DOHH2 (cell line): ENCODE results near the gene TRMT2A.

ENCODE experiments used
- H3F3A ChIP-seq: fragments of 200-600 bp; sonication (generic), shearing (Covaris generic); 2 replicates; pipeline ENCODE4 v1.6.0; 2016; ENCODE audit warnings: antibody characterized with exemption, mild to moderate bottlenecking; ENCODE audit not compliant: control insufficient read depth, insufficient read depth
- H3K27ac ChIP-seq: fragments of 200-600 bp; sonication (generic); 2 replicates; pipeline ENCODE4 v1.5.1; 2014; ENCODE audit warnings: low read depth, mild to moderate bottlenecking, low read length, moderate library complexity
- H3K27me3 ChIP-seq: fragments of 200-600 bp; sonication (generic); 2 replicates; pipeline ENCODE4 v1.6.1; 2014; ENCODE audit warnings: mild to moderate bottlenecking, low read length, mixed read lengths; ENCODE audit not compliant: control insufficient read depth
- H3K36me3 ChIP-seq: fragments of 200-600 bp; sonication (generic); 2 replicates; pipeline ENCODE4 v1.6.1; 2014; ENCODE audit warnings: mild to moderate bottlenecking, low read length, moderate library complexity, mixed read lengths; ENCODE audit not compliant: control insufficient read depth
- H3K4me1 ChIP-seq: fragments of 200-600 bp; sonication (generic); 2 replicates; pipeline ENCODE4 v1.6.1; 2014; ENCODE audit warnings: mild to moderate bottlenecking, low read length, mixed read lengths; ENCODE audit not compliant: control insufficient read depth
- H3K4me2 ChIP-seq: fragments of 200-600 bp; sonication (generic); 2 replicates; pipeline ENCODE4 v1.6.0; 2014; ENCODE audit warnings: mild to moderate bottlenecking, low read length, moderate library complexity
- H3K4me3 ChIP-seq: fragments of 200-600 bp; sonication (generic); 2 replicates; pipeline ENCODE4 v1.5.1; 2014; ENCODE audit warnings: mild to moderate bottlenecking, low read length, mixed read lengths
- H3K79me2 ChIP-seq: fragments of 200-600 bp; sonication (generic); 2 replicates; pipeline ENCODE4 v1.6.1; 2014; ENCODE audit warnings: mild to moderate bottlenecking, low read length, mixed read lengths; ENCODE audit not compliant: control insufficient read depth
- H3K9me2 ChIP-seq: fragments of 200-600 bp; sonication (generic); replicated peaks from 2 replicates; pipeline ENCODE4 v1.6.1; 2014; ENCODE audit warnings: mild to moderate bottlenecking, low read length, mixed read lengths; ENCODE audit not compliant: control insufficient read depth
- H3K9me3 ChIP-seq: fragments of 200-600 bp; sonication (generic); 2 replicates; pipeline ENCODE4 v1.6.1; 2014; ENCODE audit warnings: antibody characterized with exemption, low read length, mixed read lengths; ENCODE audit not compliant: control insufficient read depth, insufficient read depth
- H4K20me1 ChIP-seq: fragments of 200-600 bp; sonication (generic); 2 replicates; pipeline ENCODE4 v1.6.0; 2014; ENCODE audit warnings: low read depth, mild to moderate bottlenecking, antibody characterized with exemption, low read length, moderate library complexity; ENCODE audit not compliant: control insufficient read depth, insufficient read depth
- EZH2phosphoT487 ChIP-seq: fragments of 200-600 bp; sonication (generic); IDR thresholded peaks from 2 replicates; pipeline ENCODE4 v1.6.1; 2017; ENCODE audit warnings: borderline replicate concordance, mild to moderate bottlenecking, antibody characterized with exemption, low read length, moderate library complexity, mixed read lengths
- TF ChIP-seq, protein P1 (sequence below): fragments of 200-600 bp; sonication (generic); IDR thresholded peaks from one replicate; pipeline ENCODE4 v1.5.1; 2014; ENCODE audit warnings: antibody characterized with exemption, mild to moderate bottlenecking, low read depth, low read length; ENCODE audit not compliant: poor library complexity, severe bottlenecking

TRMT2A gene

DNA sequence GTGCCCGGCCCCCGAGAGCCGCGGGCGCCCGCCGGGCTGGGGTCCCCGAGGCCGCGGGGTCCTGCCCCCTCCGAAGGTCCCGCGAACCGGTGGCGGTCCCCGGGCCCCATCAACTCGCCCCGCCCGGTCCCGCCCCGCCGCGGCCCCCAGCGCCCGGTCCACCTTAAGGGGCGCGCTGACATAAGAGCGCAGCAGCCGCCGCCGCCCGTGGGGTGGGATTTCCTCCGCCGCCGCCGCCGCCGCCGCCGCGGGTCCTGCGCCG, 14.5 kb upstream of the TRMT2A start, which contains the start of gene ZDHHC8:
Gene ZDHHC8, plus strand, starts transcription at position 208 of the 262 bp plus-strand sequence. CDS start 144 bp downstream, outside the sequence.
- no peaks in the 10 kb centered on the region for H3K9me2 ChIP-seq
- TF ChIP-seq, protein P1, sequence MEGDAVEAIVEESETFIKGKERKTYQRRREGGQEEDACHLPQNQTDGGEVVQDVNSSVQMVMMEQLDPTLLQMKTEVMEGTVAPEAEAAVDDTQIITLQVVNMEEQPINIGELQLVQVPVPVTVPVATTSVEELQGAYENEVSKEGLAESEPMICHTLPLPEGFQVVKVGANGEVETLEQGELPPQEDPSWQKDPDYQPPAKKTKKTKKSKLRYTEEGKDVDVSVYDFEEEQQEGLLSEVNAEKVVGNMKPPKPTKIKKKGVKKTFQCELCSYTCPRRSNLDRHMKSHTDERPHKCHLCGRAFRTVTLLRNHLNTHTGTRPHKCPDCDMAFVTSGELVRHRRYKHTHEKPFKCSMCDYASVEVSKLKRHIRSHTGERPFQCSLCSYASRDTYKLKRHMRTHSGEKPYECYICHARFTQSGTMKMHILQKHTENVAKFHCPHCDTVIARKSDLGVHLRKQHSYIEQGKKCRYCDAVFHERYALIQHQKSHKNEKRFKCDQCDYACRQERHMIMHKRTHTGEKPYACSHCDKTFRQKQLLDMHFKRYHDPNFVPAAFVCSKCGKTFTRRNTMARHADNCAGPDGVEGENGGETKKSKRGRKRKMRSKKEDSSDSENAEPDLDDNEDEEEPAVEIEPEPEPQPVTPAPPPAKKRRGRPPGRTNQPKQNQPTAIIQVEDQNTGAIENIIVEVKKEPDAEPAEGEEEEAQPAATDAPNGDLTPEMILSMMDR: no peak
- no peak for TF ChIP-seq EZH2phosphoT487
- H3K4me2 ChIP-seq: peak within 1 kb of the TSS; percentile 66
- H3K36me3 ChIP-seq: peaks cover 24% of the 10 kb centered on the region
- peaks cover 23% of the 10 kb centered on the region for H3F3A ChIP-seq
- H3K4me1 ChIP-seq: peaks cover 9% of the 10 kb centered on the region; the same call in 1 of the 2 replicates
- no peak within 1 kb of the TSS for H3K27ac ChIP-seq
- peaks cover 3% of the 10 kb centered on the region; the same call in 1 of the 2 replicates for H4K20me1 ChIP-seq
- H3K79me2 ChIP-seq: no peaks in the 10 kb centered on the region
- peaks cover 24% of the 10 kb centered on the region for H3K27me3 ChIP-seq
- H3K4me3 ChIP-seq: peak within 1 kb of the TSS; percentile 67
- H3K9me3 ChIP-seq: no peaks in the 10 kb centered on the region

- H3K27me3 ChIP-seq: peaks cover 24% of the 10 kb centered on the region
- no peaks in the 10 kb centered on the region for H3K79me2 ChIP-seq
- no peaks in the 10 kb centered on the region for H3K9me2 ChIP-seq
- peak overlapping the region; percentile 66 for H3K4me2 ChIP-seq
- H3K4me1 ChIP-seq: peaks cover 9% of the 10 kb centered on the region; the same call in 1 of the 2 replicates
- no peak overlapping the region for H3K27ac ChIP-seq
- peaks cover 30% of the 10 kb centered on the region for H3K36me3 ChIP-seq
- H3K9me3 ChIP-seq: no peaks in the 10 kb centered on the region
- H4K20me1 ChIP-seq: peaks cover 3% of the 10 kb centered on the region; the same call in 1 of the 2 replicates
- peaks cover 25% of the 10 kb centered on the region for H3F3A ChIP-seq
- TF ChIP-seq EZH2phosphoT487: peak; percentile 95
- TF ChIP-seq, protein P1: no peak
- H3K4me3 ChIP-seq: peak overlapping the region; percentile 67
Observed at GRCh38 chr22:20130731-20131596, 13.9 kb upstream of the TRMT2A start.

DNA sequence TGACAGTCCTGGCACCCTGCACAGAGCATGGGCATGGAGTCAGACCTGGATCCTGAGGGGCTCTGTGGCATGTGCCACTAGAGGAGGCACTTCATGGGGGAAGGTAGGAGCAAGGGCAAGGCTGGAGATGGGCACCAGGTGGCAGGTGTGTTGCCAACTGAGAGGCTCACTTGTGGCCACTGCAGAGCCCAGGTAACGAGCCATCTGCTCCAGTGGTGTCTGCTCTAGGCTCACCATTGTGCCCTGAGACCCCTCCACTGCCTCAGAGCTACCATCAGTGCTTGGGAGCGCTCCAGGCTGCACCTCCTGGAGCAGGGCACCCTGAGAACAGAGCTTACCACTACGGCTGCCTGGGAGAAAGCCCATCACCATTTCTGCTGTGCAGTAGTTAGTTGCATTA, 13.3 kb upstream of the TRMT2A start:
- H3K4me2 ChIP-seq: peak overlapping the region; percentile 66
- H3K27me3 ChIP-seq: peaks cover 24% of the 10 kb centered on the region
- peaks cover 36% of the 10 kb centered on the region for H3K36me3 ChIP-seq
- H3K4me3 ChIP-seq: no peak overlapping the region; the same call in 1 of the 2 replicates
- H3K79me2 ChIP-seq: no peaks in the 10 kb centered on the region
- H3F3A ChIP-seq: peaks cover 27% of the 10 kb centered on the region
- peaks cover 9% of the 10 kb centered on the region; the same call in 1 of the 2 replicates for H3K4me1 ChIP-seq
- no peak overlapping the region for H3K27ac ChIP-seq
- H3K9me3 ChIP-seq: no peaks in the 10 kb centered on the region
- no peaks in the 10 kb centered on the region for H3K9me2 ChIP-seq
- TF ChIP-seq, protein P1: peak; percentile 10
- TF ChIP-seq EZH2phosphoT487: no peak
- H4K20me1 ChIP-seq: peaks cover 3% of the 10 kb centered on the region; the same call in 1 of the 2 replicates
